Calu3 (cell line): ENCODE data around the gene PPP1CB. TPM values are rescaled to one million over a fixed set of nuclear protein-coding genes. Genes with fewer than 3 reads are reported as not detected.
"Not testable (repeated sequence)": the region's sequence is repeated elsewhere in the genome, so short reads cannot be mapped to it uniquely, and the experiment has no call there.

Source experiments
- BruUV-seq: library from RNA; stranded (reverse); fragments of 400-500 nt; replicated peaks from 2 replicates; lab custom pipeline; 2021; lab: Mats Ljungman, UMichigan
- CTCF ChIA-PET: fragments of 300-600 bp; sonication (Branson Sonifier 250); formaldehyde crosslinking; loops from one replicate; lab custom pipeline; 2022; ENCODE audit warnings: antibody characterized with exemption; lab: Charles Lee
- DNase-seq: peaks from one replicate; pipeline ENCODE4 v3.0.0; 2022
- H3K27ac Mint-ChIP-seq: one replicate; pipeline ENCODE4 v1.8.0; 2022; ENCODE audit warnings: mixed read lengths; ENCODE audit not compliant: unreplicated experiment
- H3K27me3 Mint-ChIP-seq: one replicate; pipeline ENCODE4 v1.8.0; 2022; ENCODE audit warnings: mixed read lengths; ENCODE audit not compliant: unreplicated experiment
- H3K36me3 Mint-ChIP-seq: one replicate; pipeline ENCODE4 v1.8.0; 2022; ENCODE audit warnings: mild to moderate bottlenecking, moderate library complexity, mixed read lengths; ENCODE audit not compliant: insufficient read depth, unreplicated experiment
- H3K4me1 Mint-ChIP-seq: one replicate; pipeline ENCODE4 v1.8.0; 2022; ENCODE audit warnings: mild to moderate bottlenecking, low read depth, mixed read lengths; ENCODE audit not compliant: unreplicated experiment
- H3K4me3 Mint-ChIP-seq: one replicate; pipeline ENCODE4 v1.8.0; 2022; ENCODE audit warnings: mild to moderate bottlenecking, low read depth, moderate library complexity, mixed read lengths; ENCODE audit not compliant: unreplicated experiment
- H3K9me3 Mint-ChIP-seq: one replicate; pipeline ENCODE4 v1.8.0; 2022; ENCODE audit warnings: low read depth, mixed read lengths; ENCODE audit not compliant: unreplicated experiment
- intact Hi-C: fragments of 100-400 bp; cut with micrococcal nuclease; formaldehyde crosslinking; loops from one replicate; pipeline ENCODE4 v1.10.0; 2022; ENCODE audit not compliant: unreplicated experiment
- total RNA-seq: library from RNA; stranded (reverse); gene quantifications from 2 replicates; pipeline ENCODE4 v1.2.3, GENCODE V29; 2022
- TF ChIP-seq, protein P1 (sequence below): fragments of 200-600 bp; IDR thresholded peaks from one replicate; pipeline ENCODE4 v1.8.0; 2022; ENCODE audit warnings: antibody characterized with exemption; ENCODE audit not compliant: unreplicated experiment

PPP1CB gene
- total RNA-seq, 1 experiment from 2014 or later, result 218 TPM

GRCh38 chr2:28737655-28738054 lies 14.0 kb upstream of the PPP1CB start:
- DNase-seq, result no peak
- Mint-ChIP-seq H3K4me3 (no peak overlapping the region), H3K27ac (no peak overlapping the region), H3K27me3 (no peaks in the 10 kb centered on the region), H3K36me3 (no peaks in the 10 kb centered on the region), H3K9me3 (peaks cover 5% of the 10 kb centered on the region), H3K4me1 (peaks cover 6% of the 10 kb centered on the region)
- no TSS peak for BruUV-seq
- CTCF ChIA-PET, result no interaction called here
- intact Hi-C loops, result no loop called here
- TF ChIP-seq, protein P1, sequence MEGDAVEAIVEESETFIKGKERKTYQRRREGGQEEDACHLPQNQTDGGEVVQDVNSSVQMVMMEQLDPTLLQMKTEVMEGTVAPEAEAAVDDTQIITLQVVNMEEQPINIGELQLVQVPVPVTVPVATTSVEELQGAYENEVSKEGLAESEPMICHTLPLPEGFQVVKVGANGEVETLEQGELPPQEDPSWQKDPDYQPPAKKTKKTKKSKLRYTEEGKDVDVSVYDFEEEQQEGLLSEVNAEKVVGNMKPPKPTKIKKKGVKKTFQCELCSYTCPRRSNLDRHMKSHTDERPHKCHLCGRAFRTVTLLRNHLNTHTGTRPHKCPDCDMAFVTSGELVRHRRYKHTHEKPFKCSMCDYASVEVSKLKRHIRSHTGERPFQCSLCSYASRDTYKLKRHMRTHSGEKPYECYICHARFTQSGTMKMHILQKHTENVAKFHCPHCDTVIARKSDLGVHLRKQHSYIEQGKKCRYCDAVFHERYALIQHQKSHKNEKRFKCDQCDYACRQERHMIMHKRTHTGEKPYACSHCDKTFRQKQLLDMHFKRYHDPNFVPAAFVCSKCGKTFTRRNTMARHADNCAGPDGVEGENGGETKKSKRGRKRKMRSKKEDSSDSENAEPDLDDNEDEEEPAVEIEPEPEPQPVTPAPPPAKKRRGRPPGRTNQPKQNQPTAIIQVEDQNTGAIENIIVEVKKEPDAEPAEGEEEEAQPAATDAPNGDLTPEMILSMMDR, result no peak

- not testable (repeated sequence) for BruUV-seq, H3K4me3 Mint-ChIP-seq
These were observed 9.0 kb upstream of the PPP1CB start for GRCh38 chr2:28742619-28743018.

DNA sequence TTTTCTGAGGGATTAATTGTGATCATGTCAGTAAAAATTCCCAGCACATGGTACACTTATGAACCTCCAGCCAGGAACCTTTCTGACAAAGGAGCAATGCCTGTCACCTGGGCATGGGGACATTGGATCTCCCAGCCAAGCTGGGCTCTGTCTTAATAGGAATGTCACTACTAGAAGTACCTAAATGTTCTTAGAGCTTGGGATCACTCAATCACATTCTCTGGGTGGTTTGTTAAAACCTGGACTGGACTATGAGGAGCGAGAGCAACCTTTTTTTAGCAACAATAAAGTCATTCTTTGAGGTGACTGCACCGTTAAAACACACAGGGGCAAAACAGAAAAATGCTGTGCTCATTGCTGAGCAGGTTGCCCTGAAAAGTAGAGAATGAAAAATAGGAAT lies 6.4 kb upstream of the PPP1CB start:
- CTCF ChIA-PET, result no interaction called here
- Mint-ChIP-seq H3K27me3 (no peaks in the 10 kb centered on the region), H3K4me3 (no peak overlapping the region), H3K4me1 (peaks cover 34% of the 10 kb centered on the region), H3K36me3 (no peaks in the 10 kb centered on the region), H3K27ac (no peak overlapping the region), H3K9me3 (no peaks in the 10 kb centered on the region)
- DNase-seq, result no peak
- TF ChIP-seq, protein P1, result no peak
- BruUV-seq, result no TSS peak
- intact Hi-C loops, result no loop called here

More at GRCh38 chr2:28742619-28743018, 9.0 kb upstream of the PPP1CB start:
- H3K36me3 Mint-ChIP-seq, H3K9me3 Mint-ChIP-seq, DNase-seq, H3K27me3 Mint-ChIP-seq, intact Hi-C loops, H3K27ac Mint-ChIP-seq: not testable (repeated sequence)
- peaks cover 18% of the 10 kb centered on the region for H3K4me1 Mint-ChIP-seq
- CTCF ChIA-PET, result interaction anchor here (0.5 to 1.4 kb wide), 2 partner anchors 148 to 1377 kb away, joined by 3 to 4 read pairs; no protein-coding TSS in a partner anchor

GRCh38 chr2:28745876-28746275 lies 5.8 kb upstream of the PPP1CB start:
- intact Hi-C loops, result no loop called here

More at GRCh38 chr2:28745876-28746275, 5.8 kb upstream of the PPP1CB start:
- Mint-ChIP-seq H3K27ac (no peak overlapping the region), H3K9me3 (no peaks in the 10 kb centered on the region), H3K36me3 (peaks cover 6% of the 10 kb centered on the region), H3K4me3 (no peak overlapping the region), H3K4me1 (peaks cover 41% of the 10 kb centered on the region), H3K27me3 (no peaks in the 10 kb centered on the region)
- DNase-seq, result no peak
- BruUV-seq, result no TSS peak
- CTCF ChIA-PET, result no interaction called here
- TF ChIP-seq, protein P1, result no peak
